Stimulated activated CD4-positive, alpha-beta T cell treated with anti-CD3 and anti-CD28 coated beads, Interleukin-2, amount 100 ng/mL, for 48 hours (primary cell): ENCODE data around the gene CLEC4C.

ENCODE experiments used
- DNase-seq, 2 donors: peaks; one replicate each; pipeline ENCODE4 v3.0.0-alpha.2; 2020

CLEC4C gene

GRCh38 chr12:7719946-7720730, 27.0 kb downstream of the CLEC4C start:
- no peak for DNase-seq

DNA sequence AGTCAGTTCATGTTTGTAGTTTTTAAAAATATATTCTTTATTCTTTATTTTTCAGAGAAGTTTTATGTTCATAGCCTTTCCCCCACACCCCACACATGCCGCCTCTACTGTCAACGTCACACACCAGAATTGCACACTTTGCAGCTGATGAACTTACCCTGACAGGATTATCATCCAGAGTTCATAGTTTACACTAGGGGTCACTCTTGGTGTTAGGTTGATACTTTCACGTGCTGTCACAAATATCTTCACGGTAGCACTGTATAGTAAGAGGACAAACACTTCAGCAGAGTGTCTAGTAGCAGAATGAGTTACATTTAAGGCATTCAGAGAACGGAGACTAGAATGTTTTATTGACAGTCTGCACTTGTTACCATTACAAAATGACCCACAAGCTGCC, 30.8 kb downstream of the CLEC4C start:
- no peak for DNase-seq

DNA sequence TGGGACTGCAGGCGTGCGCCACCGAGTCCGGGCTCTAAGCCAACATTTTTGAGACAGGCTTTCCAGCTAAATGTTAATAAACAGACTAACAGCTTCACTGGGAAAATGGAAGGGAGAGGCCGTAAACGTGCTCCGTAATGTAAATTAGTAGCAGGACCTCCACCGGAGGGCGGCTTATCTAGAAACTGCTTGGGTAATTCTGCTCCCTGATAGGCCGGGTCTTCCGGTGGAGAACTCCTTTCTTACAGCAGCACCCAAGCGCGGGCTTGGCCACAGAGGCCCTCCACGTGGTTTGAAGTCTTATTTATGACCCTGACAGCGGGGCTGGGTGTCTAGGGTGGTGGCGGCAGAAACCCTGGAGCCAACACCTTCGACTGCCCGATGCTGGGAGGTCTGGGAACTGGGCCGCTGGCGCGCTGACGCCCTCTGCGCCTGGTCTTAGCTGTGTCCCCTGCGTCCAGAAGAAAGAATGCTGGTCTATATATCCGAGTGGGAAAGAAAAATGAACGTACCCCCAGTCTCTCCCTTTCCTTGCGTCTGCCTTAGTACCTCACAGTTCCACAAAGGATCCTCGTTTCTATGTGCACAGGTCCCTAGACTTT, 34.2 kb downstream of the CLEC4C start:
- no peak for DNase-seq

GRCh38 chr12:7711133-7711532, 36.0 kb downstream of the CLEC4C start, which contains the start of gene DPPA3:
TSS of gene DPPA3 (plus strand) at chr12:7711433. CDS start at chr12:7711571, 138 bp downstream.
- DNase-seq = no peak

GRCh38 chr12:7709969-7710675, 37.1 kb downstream of the CLEC4C start:
- DNase-seq = no peak

- DNase-seq = no peak
Measured at GRCh38 chr12:7705846-7706245, 41.3 kb downstream of the CLEC4C start.

GRCh38 chr12:7695566-7696197, 51.5 kb downstream of the CLEC4C start, which contains the start of gene GDF3:
TSS of gene GDF3 (minus strand) at chr12:7695775. CDS start at chr12:7695728, 47 bp downstream.
- no peak for DNase-seq

- no peak for DNase-seq
Measured at GRCh38 chr12:7695237-7695560, 52.0 kb downstream of the CLEC4C start.

DNA sequence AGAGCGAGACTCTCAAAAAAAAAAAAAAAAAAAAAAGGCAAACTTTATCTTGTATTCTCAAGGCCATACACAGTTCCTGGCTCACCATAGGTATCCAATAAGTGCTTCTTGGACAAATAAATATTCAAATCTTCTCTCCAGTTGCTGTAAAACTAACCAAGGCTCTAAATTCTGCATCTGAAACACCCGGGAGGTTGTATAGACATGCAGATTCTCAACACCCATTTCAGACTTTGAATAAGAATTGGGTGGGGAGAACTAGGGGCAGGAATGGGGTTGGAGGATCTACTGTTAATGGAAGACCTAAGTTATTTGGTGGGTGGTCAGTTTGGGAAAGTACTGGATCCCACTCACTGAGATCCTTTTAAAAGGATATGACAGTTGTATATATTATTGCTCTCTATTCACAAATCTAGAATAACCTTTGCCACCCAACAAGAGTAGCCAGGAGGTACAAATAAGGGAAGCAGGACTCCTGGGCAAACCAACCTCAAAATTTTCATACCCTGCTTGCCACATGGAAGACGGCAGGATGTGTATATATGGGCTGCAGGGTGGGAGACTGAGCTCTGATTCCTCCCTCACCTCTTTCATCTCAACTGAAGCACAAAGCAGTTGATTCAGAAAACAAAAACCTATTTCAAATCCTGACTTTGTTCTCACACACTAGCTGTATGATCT, 52.5 kb downstream of the CLEC4C start:
- DNase-seq = no peak

DNA sequence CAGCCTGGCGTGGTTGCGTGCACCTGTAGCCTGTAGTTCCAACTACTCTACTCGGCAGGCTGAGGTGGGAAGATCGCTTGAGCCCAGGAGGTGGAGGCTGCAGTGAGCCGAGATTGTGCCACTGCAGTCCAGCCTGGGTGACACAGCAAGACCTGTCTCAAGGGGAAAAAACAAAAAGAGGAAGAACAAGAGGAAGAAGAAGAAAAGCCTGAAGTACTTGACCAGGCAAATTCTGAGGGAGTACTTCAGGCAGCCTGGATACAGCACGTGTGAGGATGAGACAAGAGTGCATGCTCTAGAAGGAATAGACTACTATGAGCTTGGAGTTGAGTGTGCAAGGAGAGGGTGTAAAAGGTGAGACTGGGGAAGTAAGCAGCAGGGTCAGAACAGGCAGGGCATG, 53.4 kb downstream of the CLEC4C start:
- no peak for DNase-seq

DNA sequence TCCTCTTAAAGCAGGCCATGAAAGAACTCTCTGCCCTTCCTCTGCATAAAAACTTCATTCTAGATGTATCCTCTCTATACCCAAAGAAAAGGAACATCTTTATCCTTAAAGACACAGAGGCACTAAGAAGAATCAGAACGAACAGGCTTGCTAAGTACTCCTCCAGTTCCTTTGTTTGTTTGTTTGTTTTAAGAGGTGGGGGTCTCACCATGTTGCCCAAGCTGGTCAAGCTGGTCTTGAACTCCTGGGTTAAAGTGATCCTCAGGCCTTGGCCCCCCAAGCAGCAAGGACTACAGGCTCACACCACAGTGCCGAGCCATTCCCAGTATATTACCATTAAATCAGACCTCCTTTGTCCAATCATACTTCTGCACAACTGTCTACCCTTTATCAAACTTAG, 65.6 kb downstream of the CLEC4C start:
- DNase-seq = no peak
